HG03097 (cell line): ENCODE data around the gene VAV3.
"Not testable (repeated sequence)": the region's sequence is repeated elsewhere in the genome, so short reads cannot be mapped to it uniquely, and the experiment has no call there.

Experiments used
- ATAC-seq: cut with Tn5 transposase; IDR thresholded peaks from one replicate; pipeline ENCODE4 v1.9.1; 2021; ENCODE audit not compliant: unreplicated experiment, low FRiP score

VAV3 gene, protein sequence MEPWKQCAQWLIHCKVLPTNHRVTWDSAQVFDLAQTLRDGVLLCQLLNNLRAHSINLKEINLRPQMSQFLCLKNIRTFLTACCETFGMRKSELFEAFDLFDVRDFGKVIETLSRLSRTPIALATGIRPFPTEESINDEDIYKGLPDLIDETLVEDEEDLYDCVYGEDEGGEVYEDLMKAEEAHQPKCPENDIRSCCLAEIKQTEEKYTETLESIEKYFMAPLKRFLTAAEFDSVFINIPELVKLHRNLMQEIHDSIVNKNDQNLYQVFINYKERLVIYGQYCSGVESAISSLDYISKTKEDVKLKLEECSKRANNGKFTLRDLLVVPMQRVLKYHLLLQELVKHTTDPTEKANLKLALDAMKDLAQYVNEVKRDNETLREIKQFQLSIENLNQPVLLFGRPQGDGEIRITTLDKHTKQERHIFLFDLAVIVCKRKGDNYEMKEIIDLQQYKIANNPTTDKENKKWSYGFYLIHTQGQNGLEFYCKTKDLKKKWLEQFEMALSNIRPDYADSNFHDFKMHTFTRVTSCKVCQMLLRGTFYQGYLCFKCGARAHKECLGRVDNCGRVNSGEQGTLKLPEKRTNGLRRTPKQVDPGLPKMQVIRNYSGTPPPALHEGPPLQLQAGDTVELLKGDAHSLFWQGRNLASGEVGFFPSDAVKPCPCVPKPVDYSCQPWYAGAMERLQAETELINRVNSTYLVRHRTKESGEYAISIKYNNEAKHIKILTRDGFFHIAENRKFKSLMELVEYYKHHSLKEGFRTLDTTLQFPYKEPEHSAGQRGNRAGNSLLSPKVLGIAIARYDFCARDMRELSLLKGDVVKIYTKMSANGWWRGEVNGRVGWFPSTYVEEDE

DNA sequence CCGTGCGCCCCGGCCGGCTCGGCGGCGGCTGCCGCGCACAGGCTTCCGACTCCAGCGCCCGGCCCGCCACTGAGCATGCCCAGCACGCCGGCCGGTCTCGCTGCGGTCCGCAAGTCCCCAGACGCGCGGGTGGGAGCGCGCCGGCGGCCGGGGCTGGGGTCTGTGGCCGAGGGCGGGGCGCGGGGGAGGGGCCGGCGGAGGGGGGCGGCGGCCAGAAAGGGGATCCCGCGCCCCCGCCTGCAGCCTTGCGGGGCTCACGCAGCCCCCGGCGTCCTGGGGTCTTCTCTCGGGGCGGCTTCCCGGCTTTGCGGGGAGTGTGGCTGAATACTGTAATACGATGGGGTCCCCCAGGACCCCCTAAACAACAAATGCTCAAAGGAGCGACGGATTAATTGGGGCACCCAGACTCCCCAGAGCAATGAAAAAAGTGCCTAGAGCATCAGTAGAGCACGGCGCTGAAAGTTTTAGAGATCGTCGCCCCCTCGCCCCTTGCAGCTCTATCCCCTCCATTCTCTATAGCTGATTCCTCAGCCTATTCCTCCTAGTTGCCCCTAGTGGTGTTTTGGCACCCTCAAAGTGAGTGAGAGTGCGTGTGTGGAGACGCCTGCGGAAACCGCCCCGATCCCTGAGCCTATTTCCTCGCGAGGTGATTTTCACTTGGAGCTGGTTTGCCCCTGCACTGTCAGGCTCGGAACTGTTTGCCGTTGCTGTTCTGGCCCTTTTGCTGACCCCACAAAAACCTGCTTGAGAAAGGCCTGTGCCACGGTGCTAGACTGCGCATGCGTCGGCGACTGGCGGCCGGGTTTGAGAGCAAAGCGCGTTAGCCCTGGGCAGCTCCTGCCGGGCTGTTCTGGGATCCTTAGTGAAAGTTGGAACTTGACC, at the start of gene VAV3:
Gene VAV3, minus strand, starts transcription at position 71 of the 882 bp plus-strand sequence. CDS start 311 bp downstream, outside the sequence.
- no peak for ATAC-seq

DNA sequence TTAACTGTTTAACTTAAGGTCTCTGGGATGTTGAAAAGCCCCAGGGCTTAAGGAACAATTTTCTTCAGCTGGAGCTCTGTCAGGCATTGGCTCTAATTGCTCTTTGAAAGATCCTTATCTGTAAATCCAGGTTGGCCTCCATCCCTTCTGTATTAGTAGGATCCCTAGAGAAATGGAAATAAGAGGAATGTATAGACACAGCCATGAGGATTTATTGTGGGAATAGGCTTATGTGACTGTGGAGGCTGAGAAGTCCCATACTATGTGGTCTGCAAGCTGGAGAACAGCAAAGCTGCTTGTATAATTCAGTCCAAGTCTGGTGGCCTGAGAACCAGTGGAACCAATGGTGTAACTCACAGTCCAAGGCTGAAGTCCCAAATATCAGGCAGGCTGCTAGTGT, 47.6 kb upstream of the VAV3 start:
- ATAC-seq: no peak

DNA sequence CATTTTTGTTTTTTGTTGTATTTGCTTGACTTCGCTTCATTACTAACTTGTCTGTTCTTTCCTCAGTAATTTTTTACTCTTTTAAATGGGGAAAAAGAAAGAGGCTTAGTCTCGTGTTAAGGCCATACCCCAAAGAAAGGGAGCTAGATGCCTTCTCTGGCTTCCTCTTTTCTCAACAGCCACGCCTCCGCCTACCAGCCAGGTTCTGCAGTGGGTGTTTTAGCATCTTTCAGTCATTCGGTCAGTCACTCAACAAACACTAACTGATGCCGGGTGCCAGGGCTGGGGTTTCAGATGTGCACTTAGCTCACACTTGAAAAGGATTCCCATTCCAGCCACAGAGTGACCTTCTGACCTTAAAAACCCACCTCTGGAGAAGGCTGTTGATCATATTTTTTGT, 46.3 kb upstream of the VAV3 start:
- no peak for ATAC-seq

DNA sequence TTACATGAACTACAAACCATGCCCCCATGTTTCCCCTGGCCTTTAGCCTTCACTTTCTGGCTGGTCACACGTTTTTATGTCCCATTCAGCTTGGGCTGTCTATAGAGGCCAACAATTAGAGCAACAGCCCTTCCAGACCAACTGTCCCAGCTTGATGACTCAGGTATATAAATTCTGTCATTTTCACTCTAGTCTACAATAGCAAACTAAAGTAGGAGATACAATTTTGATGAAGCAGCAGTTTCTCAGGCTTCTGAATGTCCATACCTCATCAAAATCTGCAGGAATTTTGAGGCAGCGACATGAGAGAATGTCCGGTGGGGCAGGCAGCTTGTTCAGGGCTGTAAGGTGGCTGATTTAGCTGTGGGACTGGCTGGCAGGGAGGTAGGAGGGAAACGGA, 45.6 kb upstream of the VAV3 start:
- no peak for ATAC-seq

DNA sequence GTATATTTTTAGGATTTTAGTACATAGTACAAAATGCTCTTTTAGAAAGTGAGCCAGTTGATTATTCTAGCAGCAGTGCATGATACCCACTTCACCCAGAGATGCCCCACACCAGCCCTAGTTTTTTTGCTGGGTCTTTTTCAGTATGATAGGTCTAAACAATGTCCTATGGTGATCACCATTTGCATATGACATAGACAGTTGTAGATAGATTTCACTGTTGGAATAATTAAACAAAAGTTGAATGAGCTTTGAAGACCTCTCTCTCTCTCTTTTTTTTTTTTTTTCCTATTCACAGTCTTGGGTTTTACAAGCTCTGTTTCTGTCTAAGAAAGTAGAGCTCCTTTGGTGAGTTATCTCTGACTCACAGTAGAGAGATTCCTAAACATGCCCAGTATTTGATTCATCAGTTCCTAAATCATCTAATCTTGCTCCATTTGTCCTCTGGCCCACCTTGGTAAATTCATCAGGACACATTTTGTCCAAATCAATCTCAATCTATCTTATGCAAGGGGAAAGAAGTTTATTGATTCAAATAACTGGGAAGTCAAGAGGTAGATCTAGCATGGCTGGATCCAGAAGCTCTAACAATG, 44.7 kb upstream of the VAV3 start:
- no peak for ATAC-seq

DNA sequence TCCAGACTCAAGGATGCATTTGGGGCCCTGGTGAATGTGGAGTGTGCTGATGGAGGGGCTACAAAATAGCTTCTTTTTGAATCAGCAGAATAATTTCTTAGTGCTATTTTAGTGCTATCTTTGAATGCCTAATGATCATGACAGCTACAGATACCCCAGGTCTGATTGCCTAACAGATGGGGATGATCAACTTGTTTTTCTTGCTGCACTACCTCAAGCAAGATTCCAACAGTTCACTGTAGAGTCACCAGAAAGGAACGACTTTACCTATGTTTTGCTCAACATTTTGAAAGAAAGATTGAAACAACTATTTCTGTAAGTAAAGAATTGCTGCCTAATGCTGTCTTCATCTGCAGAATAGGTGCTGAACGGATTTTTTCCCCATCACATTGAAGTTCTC, 42.6 kb upstream of the VAV3 start:
- ATAC-seq: no peak

DNA sequence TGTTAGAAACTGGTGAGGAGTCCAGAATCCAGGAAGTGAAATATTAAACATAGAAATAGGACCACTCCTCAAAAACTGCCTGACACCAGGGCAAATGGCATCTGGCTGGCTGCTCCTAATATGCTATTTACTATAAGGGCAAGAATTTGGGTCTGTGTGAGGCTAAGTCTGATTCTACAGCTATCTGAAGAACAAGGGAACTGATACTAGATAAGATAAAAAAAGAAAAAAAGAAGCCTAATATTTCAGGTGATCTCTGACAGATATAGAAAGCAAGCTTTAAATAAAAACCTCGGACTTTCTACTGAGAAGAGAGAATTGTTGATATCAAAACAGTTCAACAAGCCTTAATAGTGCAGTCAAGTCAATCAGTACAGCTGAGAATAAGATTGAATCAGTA, 42.1 kb upstream of the VAV3 start:
- ATAC-seq: no peak

DNA sequence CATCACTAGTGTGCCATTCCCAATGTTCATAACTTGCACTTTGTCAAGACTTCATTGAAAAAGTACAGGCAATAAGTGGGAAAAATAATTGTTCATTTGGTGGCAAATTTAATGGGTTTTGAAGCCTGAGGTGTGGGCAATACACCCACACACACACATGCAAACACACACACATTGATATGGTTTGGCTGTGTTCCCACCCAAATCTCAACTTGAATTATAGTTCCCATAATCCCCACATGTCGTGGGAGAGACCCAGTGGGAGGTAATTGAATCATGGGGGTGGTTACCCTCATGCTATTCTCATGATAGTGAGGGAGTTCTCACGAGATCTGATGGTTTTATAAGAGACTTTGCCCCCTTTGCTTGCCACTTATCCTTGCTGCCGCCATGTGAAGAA, 39.9 kb upstream of the VAV3 start:
- ATAC-seq: not testable (repeated sequence)

DNA sequence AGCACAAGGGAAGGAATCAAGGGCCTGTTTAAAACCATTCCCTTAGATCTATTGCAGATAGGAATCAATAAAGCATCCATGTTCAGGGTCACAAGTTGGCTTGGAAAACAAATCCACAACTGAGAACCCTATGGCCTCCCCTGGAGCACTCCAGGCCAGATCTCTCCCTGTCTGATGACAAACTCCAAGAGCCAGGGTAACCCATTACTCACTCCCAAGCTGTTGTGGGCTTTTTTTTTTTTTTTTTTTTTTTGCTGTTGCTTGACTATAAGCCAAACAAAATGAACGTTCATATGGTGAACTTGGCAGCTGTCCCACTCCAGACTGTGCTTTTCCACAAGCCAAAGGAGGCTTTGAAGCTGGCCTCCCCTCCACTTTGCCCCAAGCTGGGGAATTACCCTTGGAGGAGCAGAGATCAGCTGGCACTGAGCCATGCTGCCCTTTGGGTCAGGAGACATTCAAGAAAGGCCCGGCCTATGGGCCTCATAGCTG, 35.7 kb upstream of the VAV3 start:
- ATAC-seq: no peak

DNA sequence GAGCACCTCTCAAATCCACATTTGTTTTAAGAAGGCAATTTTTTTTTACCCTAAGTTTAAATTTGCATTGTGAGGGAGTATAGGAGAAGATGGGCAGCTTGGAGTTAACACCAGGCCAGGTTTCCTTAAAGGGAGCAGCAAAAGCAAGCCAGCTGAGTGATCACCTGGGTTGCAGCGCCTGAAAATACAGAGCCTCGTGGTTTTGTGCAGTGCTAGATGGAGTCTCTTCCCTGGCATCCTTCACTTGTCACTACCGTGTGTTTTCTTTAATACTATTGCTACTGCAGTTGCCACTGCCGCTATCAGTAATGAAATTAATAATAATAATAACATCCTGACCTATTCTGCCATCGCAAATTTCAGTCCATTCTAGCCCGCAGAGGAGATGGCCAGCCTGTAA, 35.2 kb upstream of the VAV3 start:
- ATAC-seq: no peak

DNA sequence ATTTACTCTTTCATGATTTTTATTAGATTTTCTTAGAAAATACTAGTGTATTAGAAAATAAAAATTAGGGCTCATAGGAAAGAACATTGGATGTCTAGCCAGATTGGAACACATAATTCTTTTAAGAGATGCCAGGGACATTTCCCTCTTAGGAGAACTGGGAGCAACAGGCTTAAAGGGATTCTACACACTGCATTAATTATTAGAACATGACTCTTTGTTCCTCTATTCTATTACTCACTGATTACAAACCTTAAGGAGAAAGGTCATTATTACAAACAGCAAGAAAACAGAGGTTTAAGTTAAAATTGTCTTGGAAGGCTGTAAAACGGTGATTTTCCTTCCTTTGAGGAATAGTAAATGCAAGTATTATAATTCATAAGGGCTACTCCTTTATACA, 32.9 kb upstream of the VAV3 start:
- ATAC-seq: no peak

DNA sequence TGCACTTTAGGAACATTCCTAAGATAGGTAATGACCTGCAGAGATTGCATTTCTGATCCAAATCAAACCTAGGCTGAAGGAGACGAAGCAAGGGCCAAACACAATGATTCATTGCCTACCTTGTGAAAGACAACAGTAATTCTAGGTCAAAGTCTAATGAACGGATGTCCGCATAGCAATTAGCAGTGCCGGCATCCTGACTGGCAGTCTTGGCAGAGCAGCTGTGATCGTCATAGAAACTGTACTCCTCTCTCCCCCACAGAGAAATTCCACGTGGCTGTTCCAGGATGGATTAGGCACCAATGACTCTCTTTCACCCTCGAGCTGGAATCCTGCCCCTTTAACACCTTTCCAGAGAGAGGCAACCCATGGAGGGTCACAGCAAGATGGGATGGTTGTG, 28.9 kb upstream of the VAV3 start:
- ATAC-seq: no peak

DNA sequence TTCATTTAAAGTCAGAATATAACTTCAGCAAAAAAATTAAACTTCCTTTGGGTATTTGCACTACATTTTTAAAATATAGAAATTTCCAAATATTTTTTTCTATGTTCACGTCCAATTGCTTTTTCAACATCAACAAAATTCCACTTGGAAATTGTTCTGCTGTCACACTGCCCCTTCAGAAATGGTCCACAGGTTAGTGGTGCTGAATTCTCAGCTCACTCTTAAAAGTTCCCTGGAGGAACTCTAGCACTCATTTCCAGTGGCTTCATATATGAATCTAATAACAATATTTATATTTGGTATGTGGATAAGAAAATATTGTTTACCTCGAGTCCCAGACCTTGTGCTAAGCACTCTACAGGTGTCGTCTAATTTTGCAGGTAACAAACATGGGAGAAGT, 27.4 kb upstream of the VAV3 start:
- no peak for ATAC-seq

DNA sequence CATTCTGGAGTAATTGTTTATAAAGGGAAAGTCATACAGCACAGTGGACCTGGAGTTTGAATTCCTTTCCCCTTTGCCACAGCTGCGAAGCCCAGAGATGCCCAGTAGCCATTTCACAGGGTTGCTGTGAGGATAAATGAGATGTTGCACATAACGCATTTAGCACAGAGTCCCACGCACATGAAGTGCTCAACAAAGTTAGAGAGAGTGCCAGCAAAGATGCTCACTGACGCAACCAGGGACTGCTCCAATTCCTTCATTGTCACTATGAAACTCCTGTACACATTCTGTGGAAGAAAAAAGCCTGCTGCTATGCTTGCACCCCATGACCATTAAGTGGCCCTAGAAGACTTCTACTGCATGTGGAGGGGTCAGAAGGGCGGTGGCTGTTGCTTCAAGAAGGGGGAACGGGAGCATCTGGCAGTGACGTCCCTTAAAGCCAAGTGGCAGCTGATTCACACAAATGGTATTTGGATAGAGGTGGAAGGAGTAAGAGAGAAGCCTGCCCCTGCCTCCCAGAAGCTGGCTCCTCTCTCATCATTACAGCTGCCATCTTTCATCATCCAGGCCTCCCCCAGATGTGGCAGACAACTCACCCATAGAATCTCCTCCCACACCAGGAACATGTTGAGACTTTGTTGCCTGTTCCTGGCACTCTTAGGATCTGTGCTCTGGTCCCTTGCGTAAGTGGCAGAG, 26.5 kb upstream of the VAV3 start:
- ATAC-seq: no peak

DNA sequence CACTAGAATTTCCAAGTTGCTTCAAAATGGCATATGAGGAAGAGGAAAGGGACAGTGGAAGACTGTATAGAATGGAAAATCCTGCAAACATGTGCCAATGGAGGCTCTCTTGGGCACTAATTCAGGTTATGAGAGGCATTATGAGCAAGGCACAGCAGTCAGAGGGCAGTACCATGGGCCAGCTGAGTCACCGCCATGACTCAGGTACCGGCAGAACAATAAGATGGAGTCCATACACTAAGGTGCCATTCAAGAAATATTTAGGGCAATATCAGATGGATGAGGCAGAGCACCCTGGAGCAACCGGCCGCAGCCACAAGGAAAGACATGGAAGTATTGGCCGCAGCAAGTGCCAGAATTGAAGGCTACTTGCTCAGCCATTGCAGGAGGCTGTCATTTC, 25.6 kb upstream of the VAV3 start:
- ATAC-seq: no peak

DNA sequence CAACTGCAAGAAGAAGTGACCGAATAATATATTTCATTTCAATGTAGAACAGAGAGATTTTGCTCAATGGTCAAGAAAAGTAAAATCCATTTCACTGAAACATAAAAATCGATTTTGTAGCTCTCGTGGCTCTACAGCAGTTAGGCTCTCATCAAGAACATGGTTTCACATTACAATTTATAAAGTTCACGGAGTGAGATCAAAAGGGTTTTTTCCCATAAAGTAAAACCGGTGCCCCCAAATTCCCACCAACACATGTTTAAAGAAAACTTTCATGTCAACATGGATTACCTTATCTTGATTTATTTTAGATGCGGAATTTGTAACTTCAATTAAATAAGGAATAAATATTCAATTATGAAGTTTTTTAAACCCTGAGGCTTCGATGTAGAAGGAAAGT, 16.3 kb upstream of the VAV3 start:
- ATAC-seq: no peak

DNA sequence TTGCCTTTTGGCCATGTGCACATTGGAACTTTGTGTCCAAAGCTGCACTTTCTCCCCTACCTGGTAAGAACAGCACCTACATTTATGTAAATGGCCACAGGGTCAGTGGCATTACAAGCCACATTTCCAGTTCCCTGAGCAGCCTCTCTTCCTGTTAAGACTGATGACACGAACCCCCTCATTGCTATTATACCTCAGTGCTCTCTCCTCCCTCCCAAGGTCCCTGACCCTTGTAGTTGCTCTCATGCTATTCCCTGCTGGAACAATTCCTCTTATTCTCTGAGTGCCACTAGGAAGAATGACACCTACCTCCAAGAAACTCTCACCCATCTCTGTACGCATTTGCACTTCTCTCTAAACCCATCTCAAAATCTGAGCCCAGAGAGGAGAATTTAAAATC, 14.9 kb upstream of the VAV3 start:
- no peak for ATAC-seq

DNA sequence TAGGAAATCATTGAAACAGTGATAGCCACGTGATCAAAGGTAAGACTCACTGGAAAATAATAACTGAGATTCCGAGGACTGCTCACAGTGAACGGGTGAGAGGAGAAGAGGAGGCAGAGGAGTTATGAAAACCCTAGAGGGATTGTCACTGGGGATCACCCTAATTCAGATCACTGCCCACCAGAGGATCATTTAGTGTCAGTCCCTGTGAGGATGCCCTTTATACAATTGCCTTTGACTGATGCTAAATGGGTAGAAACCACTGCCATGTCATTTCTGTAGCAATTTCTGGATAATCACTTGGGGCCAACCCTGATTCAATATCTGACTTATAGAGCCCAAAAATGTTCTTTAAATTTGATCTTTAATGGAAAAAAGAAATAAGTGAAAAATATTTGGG, 14.1 kb upstream of the VAV3 start:
- no peak for ATAC-seq

DNA sequence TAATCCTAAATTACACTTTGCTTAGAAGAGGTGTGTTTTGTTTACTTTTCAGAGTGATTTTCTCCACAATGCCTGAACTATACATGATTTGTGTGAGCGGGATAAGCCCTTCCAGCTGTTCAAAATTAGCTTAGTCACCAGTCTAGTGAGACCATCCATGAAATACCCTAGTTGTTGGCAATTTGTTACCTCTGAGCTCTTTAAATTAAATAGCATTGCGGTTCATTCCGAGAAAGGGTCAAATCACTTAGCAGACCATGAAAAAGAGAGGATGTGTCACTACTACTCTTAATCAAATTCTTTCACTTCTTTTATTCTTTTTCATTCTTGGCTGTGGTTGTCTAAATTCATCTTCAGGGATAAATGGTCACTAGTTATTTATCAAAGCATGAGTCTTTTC, 11.9 kb upstream of the VAV3 start:
- ATAC-seq: no peak

DNA sequence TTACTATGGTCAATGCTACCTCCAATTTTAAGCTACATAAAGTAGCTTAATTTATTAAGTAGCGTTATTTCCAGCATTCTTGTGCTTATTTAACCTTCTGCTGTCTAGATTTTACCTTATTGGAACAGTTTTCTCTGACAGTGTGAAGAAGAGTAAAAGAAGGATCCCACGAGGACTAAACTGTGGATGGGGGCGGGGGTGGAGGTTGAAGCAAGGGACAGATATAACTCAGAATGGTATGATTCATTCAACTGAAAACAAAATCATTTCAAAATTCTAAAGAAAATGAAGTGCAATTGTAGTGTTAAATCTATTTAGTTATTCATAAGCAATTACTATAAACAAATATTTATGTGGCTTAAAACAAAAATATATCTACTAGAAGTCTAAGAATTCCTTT, 11.5 kb upstream of the VAV3 start:
- ATAC-seq: no peak
